HL-60 (cell line): ENCODE results near the gene PEX10.

Experiments
- DNase-seq, 2 experiments: peaks; one replicate each; pipeline ENCODE4 v3.0.0-alpha.2; 2010 to 2020; ENCODE audit warnings: low read depth in 1 of 2, low spot score in 1 of 2
- H3K27ac ChIP-seq: fragments of 250-450 bp; sonication (Bioruptor Pico); replicated peaks from 2 replicates; pipeline ENCODE4 v1.5.1; 2020; ENCODE audit warnings: mild to moderate bottlenecking, moderate library complexity
- H3K27me3 ChIP-seq: fragments of 250-450 bp; sonication (Bioruptor Pico); 2 replicates; pipeline ENCODE4 v1.5.1; 2021; ENCODE audit warnings: mild to moderate bottlenecking, moderate library complexity; ENCODE audit not compliant: insufficient read depth, poor library complexity, severe bottlenecking
- H3K4me3 ChIP-seq: replicated peaks from 2 replicates; pipeline ENCODE4 v1.5.1; 2011; ENCODE audit warnings: mild to moderate bottlenecking, control low read depth, low read length; ENCODE audit not compliant: insufficient read depth
- GABPA ChIP-seq: IDR thresholded peaks from 2 replicates; pipeline ENCODE4 v1.6.1; 2012; ENCODE audit warnings: low read depth
- POLR2AphosphoS5 ChIP-seq: IDR thresholded peaks from 2 replicates; pipeline ENCODE4 v1.6.1; 2012; ENCODE audit warnings: low read depth
- REST ChIP-seq: IDR thresholded peaks from 2 replicates; pipeline ENCODE4 v1.6.1; 2012; ENCODE audit warnings: low read depth; ENCODE audit not compliant: insufficient replicate concordance
- SPI1 ChIP-seq: IDR thresholded peaks from 2 replicates; pipeline ENCODE4 v1.6.1; 2012; ENCODE audit warnings: low read depth, mild to moderate bottlenecking, borderline replicate concordance
- TF ChIP-seq, protein P1 (sequence below): IDR thresholded peaks from one replicate; pipeline ENCODE4 v1.5.1; 2011; ENCODE audit warnings: low read length, control low read depth, inconsistent platforms; ENCODE audit not compliant: insufficient read depth

Gene PEX10

DNA sequence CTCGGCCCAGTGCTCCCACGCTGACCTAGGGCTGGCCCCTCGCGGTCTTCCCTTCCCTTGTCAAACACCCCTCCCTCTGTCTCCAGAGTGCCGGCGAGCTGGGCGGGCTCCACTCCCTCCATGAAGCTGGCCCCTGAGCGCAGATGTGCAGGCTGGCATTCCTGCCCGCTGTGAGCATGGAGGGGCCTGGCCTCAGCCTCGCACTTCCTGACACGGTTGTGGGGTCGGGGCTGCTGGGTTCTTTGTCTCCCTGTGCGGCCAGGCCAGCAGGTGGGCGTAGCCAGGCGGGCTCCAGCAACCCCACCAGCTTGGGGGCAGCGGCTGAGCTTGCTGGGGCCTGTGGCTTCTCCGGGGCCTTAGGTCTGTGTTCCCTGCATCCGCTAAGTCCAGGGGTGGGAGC, 14.2 kb upstream of the PEX10 start:
- DNase-seq = no peak
- H3K27me3 ChIP-seq = no peaks in the 10 kb centered on the region
- no peak overlapping the region for H3K4me3 ChIP-seq
- H3K27ac ChIP-seq = no peak overlapping the region
- TF ChIP-seq POLR2AphosphoS5 (no peak), SPI1 (no peak), REST (no peak), GABPA (no peak)
- TF ChIP-seq, protein P1, sequence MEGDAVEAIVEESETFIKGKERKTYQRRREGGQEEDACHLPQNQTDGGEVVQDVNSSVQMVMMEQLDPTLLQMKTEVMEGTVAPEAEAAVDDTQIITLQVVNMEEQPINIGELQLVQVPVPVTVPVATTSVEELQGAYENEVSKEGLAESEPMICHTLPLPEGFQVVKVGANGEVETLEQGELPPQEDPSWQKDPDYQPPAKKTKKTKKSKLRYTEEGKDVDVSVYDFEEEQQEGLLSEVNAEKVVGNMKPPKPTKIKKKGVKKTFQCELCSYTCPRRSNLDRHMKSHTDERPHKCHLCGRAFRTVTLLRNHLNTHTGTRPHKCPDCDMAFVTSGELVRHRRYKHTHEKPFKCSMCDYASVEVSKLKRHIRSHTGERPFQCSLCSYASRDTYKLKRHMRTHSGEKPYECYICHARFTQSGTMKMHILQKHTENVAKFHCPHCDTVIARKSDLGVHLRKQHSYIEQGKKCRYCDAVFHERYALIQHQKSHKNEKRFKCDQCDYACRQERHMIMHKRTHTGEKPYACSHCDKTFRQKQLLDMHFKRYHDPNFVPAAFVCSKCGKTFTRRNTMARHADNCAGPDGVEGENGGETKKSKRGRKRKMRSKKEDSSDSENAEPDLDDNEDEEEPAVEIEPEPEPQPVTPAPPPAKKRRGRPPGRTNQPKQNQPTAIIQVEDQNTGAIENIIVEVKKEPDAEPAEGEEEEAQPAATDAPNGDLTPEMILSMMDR = no peak

- Histone ChIP-seq H3K27ac (no peak overlapping the region), H3K27me3 (no peaks in the 10 kb centered on the region), H3K4me3 (no peak overlapping the region)
- TF ChIP-seq GABPA (no peak), SPI1 (no peak), REST (no peak), POLR2AphosphoS5 (no peak)
- TF ChIP-seq, protein P1 = no peak
- no peak for DNase-seq
These were observed 13.5 kb upstream of the PEX10 start for GRCh38 chr1:2425892-2426291.

- Histone ChIP-seq H3K27me3 (peaks cover 16% of the 10 kb centered on the region), H3K27ac (no peak overlapping the region), H3K4me3 (no peak overlapping the region)
- DNase-seq = no peak
- no peak for TF ChIP-seq SPI1
- TF ChIP-seq POLR2AphosphoS5 = no peak
- no peak for TF ChIP-seq REST
- TF ChIP-seq, protein P1 = no peak
- TF ChIP-seq GABPA = no peak
These were observed 10.2 kb upstream of the PEX10 start for GRCh38 chr1:2422523-2422922.
